Measurements from ENCODE around the gene RHD.
"Not testable (repeated sequence)": the region's sequence is repeated elsewhere in the genome, so short reads cannot be mapped to it uniquely, and the experiment has no call there.

The RHD gene

GRCh38 chr1:25304936-25305335 lies 32.6 kb downstream of the RHD start:
- not testable (repeated sequence) for DNase-seq

GRCh38 chr1:25308168-25308567 lies 35.9 kb downstream of the RHD start:
- DNase-seq, result not testable (repeated sequence)

GRCh38 chr1:25309085-25309484 lies 36.8 kb downstream of the RHD start:
- not testable (repeated sequence) for DNase-seq

GRCh38 chr1:25309486-25309885 lies 37.2 kb downstream of the RHD start:
- not testable (repeated sequence) for DNase-seq

GRCh38 chr1:25312806-25313470 lies 40.6 kb downstream of the RHD start:
- not testable (repeated sequence) for DNase-seq

GRCh38 chr1:25320314-25320938 lies 48.1 kb downstream of the RHD start:
- DNase-seq, result peak in 1 of 51 donors; percentile 8

- DNase-seq, result not testable (repeated sequence)
These were observed 49.8 kb downstream of the RHD start for GRCh38 chr1:25322127-25322526.

- not testable (repeated sequence) for DNase-seq
These were observed 52.1 kb downstream of the RHD start for GRCh38 chr1:25324407-25324806.

GRCh38 chr1:25327864-25328790 lies 55.8 kb downstream of the RHD start:
- DNase-seq, result not testable (repeated sequence)

GRCh38 chr1:25328791-25329185 lies 56.5 kb downstream of the RHD start:
- not testable (repeated sequence) for DNase-seq

GRCh38 chr1:25329336-25329735 lies 57.0 kb downstream of the RHD start:
- not testable (repeated sequence) for DNase-seq

- not testable (repeated sequence) for DNase-seq
These were observed 57.6 kb downstream of the RHD start for GRCh38 chr1:25329950-25330349.

- DNase-seq, result peak in 1 of 51 donors; percentile 1
These were observed 64.6 kb downstream of the RHD start for GRCh38 chr1:25336922-25337354.

- DNase-seq, result peak in 5 of 51 donors; percentile 23 to 52 (median 36)
These were observed 65.3 kb downstream of the RHD start for GRCh38 chr1:25337483-25338187.

- peak; percentile 44 to 95 (median 84) for DNase-seq
These were observed 66.1 kb downstream of the RHD start, which contains the start of gene TMEM50A for GRCh38 chr1:25338188-25338981. TMEM50A (plus strand) TSS chr1:25338334; CDS start chr1:25340487, 2,153 bp downstream.

- no peak for DNase-seq
These were observed 66.7 kb downstream of the RHD start for GRCh38 chr1:25338986-25339385.

- DNase-seq, result no peak
These were observed 69.4 kb downstream of the RHD start for GRCh38 chr1:25341746-25342145.

- DNase-seq, result no peak
These were observed 70.5 kb downstream of the RHD start for GRCh38 chr1:25342846-25343245.

GRCh38 chr1:25343872-25344271 lies 71.6 kb downstream of the RHD start:
- DNase-seq, result no peak

GRCh38 chr1:25347556-25347955 lies 75.2 kb downstream of the RHD start:
- no peak for DNase-seq
